ENCODE results near the gene HTR4.
"Not testable (repeated sequence)": the region's sequence is repeated elsewhere in the genome, so short reads cannot be mapped to it uniquely, and the experiment has no call there.

HTR4 gene

GRCh38 chr5:148683651-148684050 is 29.3 kb upstream of the HTR4 start:
- TF ChIP-seq CTCF (IDR thresholded peaks at IDR 0.05; ENCODE audit: borderline replicate concordance, insufficient read depth, low read depth, low read length) = no peak
- H3K4me3 ChIP-seq (ENCODE audit: low read depth, low read length) = no peak overlapping the region

- no peak for TF ChIP-seq CTCF (IDR thresholded peaks at IDR 0.05; ENCODE audit: borderline replicate concordance, insufficient read depth, low read depth, low read length)
- H3K4me3 ChIP-seq (ENCODE audit: low read depth, low read length) = no peak overlapping the region
These were observed 28.0 kb upstream of the HTR4 start for GRCh38 chr5:148682058-148683026.

- H3K4me3 ChIP-seq (ENCODE audit: low read depth, low read length) = no peak overlapping the region
- no peak for TF ChIP-seq CTCF (IDR thresholded peaks at IDR 0.05; ENCODE audit: borderline replicate concordance, insufficient read depth, low read depth, low read length)
These were observed 27.1 kb upstream of the HTR4 start for GRCh38 chr5:148681157-148682057.

- not testable (repeated sequence) for H3K4me3 ChIP-seq (ENCODE audit: low read depth, low read length)
These were observed 19.4 kb upstream of the HTR4 start for GRCh38 chr5:148673704-148674103.

GRCh38 chr5:148666353-148666752 is 12.0 kb upstream of the HTR4 start:
- no peak for TF ChIP-seq CTCF (IDR thresholded peaks at IDR 0.05; ENCODE audit: borderline replicate concordance, insufficient read depth, low read depth, low read length)
- no peak overlapping the region for H3K4me3 ChIP-seq (ENCODE audit: low read depth, low read length)

- no peak for TF ChIP-seq CTCF (IDR thresholded peaks at IDR 0.05; ENCODE audit: borderline replicate concordance, insufficient read depth, low read depth, low read length)
- H3K4me3 ChIP-seq (ENCODE audit: low read depth, low read length) = no peak overlapping the region
These were observed 11.1 kb upstream of the HTR4 start for GRCh38 chr5:148665431-148665830.

GRCh38 chr5:148663509-148663908 is 9.2 kb upstream of the HTR4 start:
- H3K4me3 ChIP-seq (ENCODE audit: low read depth, low read length) = no peak overlapping the region
- TF ChIP-seq CTCF (IDR thresholded peaks at IDR 0.05; ENCODE audit: borderline replicate concordance, insufficient read depth, low read depth, low read length) = no peak

All from GM12875 (cell line).